ENCODE results near the gene GBX1.

The GBX1 gene

GRCh38 chr7:151114151-151115090 is 53.1 kb downstream of the GBX1 start:
- DNase-seq (ENCODE audit: low read depth, low spot score), result no peak

- DNase-seq (ENCODE audit: low read depth, low spot score), result no peak
These were observed 53.9 kb downstream of the GBX1 start for GRCh38 chr7:151113344-151114150.

DNA sequence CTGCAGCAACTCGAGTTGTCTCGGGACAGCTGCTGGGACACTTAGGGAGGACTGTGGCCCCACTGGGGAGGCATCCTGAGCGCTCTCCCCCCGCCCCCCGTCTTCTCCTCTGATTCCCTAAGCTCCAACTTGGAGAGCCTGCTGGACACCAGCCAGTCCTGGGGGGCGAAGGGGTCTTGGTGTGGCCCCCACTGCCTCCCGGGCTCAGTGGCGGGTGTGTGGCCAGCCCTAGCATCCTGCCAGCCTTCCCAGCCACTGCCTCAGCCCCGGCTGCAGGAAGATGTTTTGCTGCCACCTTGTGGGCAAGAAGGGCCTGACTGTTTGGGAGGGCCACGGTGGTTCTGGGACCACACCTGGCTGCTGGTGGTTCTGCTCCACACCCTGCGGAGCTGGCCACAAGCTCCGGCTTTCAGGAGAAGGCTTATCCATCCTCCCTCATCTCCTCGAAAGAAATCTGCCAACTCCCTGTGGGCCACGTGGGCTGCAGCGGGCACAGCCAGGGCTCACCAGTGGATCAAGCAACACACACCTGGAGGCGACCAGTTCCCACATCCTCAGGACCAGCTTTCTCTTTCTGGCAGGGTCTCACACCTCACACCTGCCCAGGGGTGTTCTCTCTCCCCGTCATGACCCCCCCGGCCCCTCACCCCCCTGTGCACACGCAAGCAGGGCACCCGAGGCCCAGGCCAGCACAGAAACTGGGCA is 56.4 kb downstream of the GBX1 start:
- no peak for DNase-seq (ENCODE audit: low read depth, low spot score)

DNA sequence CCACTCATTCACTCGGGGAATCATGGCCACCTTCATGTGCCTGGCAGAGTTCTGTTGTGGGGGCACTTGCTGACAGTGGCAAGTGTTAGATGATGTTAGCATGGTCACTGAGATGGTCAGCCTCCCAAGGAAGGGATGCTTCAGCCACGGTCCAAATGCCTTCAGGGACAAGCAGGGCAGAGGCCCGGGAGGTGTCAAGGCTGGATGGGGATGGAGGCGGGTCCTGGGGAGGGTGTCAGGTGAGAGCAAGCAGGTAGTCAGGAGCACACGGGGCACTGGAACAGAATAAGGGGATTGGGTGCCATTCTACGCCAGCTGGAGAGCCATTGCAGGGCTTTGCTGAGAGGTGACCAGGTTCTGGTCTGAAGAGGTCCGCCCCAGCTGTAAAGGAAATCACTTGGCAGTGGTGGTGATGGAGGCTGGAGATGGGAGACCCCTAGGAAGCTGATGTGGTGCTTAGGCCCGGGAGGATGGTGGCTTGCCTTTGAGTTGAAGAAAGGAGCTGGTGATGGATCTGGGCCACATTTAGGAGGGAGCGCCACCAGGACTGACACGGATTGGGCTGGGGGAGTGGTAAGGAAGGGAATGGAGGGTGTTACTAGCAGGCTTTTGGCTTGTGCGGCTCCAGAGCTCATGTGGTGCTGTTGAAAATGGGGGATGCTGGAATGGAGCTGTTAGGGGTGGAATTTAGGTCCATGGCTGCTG is 57.1 kb downstream of the GBX1 start:
- DNase-seq (ENCODE audit: low read depth, low spot score), result no peak

DNA sequence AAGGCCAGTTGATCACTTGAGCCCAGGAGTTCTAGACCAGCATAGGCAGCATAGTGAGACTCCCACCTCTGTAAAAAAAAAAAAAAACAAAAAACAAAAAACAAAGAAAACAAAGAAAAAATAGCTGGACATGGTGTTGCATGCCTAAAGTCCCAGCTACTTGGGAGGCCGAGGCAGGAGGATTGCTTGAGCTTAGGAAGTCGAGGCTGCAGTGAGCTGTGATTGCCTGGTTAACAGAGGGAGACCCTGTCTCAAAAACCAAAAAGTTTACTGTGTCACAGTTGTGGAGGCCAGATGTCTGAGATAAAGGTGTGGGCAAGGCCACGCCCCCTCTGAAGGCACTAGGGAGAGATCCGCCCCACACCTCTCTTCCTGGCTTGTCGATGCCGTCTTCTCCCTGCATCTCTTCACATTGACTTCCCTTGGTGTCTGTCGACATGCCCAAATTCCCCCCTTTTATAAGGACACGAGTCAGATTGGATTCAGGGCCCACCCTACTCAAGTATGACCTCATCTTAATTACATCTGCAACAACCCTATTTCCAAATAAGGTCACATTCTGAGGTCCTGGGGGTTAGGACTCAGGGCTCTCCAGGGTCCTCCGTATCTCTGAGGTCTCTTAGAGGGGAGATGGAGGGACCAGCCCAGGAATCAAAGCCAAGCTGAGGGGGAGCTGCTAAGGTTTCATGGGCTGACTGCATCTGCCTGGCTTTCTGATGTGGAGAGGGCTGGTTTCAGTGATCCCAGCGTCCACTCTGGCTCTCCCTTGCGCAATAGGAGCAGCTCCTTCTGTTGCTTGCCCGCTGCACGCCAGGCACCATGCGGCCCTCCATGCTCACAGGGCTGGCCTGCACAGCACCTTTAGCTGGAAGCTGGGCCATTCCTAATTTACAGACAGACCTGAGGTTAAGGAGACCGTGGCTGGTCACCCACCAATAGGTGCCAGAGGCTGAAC is 58.1 kb downstream of the GBX1 start:
- no peak for DNase-seq (ENCODE audit: low read depth, low spot score)

DNA sequence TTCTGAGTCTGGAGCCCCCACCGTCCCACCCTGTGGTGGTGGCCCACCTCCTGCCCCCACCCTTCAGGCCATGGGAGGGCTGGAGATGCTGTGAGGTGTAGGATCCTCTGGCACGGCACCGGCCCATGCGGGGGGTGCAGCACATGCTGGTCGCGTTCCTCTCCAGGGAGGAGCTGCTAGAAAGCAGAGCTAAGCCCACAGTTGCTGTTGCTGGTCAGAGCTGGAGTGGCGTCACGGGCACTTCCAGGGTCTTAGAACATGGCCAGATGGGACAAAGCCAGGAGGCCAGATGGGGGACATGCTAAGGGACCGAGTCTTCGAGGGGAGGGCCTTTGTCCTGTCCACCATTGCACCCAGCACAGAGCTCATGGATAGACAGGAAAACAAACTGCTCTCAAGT is 59.6 kb downstream of the GBX1 start:
- no peak for DNase-seq (ENCODE audit: low read depth, low spot score)

DNA sequence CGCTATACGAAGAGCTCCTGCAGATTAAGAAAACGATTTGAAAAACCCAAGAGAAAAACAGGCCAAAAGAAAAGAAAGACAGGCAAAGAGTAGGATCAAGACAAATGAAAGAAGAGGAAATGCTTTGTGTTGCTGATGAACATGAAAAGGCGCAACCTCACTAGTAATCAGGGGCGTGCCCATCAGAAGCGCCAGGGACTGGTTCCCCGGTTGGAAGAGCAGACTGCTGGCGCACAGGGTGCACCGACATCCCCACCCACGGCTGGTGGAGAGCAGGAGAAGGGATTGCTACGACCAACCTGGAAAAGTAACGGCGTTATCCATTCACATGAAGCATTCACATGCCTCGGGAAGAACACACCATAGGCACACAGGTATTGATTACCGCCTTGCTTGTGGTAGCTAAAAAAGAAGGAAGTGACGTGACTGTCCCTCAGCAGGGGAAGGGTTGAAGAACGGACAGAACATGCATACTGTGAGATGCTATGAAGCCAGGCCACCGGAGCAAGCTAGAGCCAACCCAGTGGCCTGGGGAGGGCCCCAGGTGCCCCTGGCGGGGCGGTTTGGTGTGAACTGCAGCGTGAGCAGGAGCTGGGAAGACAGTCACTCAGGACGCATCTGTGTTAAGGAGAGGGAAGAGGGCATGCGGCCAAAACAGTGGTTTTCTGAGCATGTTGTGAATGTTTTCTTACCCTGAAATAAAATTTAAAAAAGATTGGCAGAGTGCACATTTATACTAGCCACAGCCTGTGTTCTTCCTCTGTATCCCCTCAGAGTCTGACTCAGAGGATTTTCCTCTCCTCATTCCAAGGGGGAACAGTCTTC is 62.9 kb downstream of the GBX1 start:
- DNase-seq (ENCODE audit: low read depth, low spot score), result peak; percentile 51

DNA sequence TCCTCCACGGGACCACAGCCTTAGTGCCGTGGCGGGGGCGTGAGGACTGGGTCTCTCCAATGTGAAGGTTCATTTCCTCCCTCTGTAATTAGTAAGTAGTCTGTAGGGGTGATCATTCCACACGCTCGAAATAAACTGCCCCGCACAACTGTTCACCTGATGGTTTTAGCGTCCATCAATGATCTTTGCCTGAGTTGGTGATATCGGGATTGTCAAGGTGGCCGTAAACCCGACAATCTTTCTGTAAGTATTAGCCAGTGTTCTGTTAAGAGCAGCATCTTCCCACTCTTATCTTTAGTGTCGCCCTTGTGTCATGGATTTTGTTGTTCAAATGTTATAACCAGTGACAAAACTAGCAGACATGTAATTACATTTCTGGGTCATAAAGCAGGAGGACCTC is 63.5 kb downstream of the GBX1 start:
- DNase-seq (ENCODE audit: low read depth, low spot score), result no peak

DNA sequence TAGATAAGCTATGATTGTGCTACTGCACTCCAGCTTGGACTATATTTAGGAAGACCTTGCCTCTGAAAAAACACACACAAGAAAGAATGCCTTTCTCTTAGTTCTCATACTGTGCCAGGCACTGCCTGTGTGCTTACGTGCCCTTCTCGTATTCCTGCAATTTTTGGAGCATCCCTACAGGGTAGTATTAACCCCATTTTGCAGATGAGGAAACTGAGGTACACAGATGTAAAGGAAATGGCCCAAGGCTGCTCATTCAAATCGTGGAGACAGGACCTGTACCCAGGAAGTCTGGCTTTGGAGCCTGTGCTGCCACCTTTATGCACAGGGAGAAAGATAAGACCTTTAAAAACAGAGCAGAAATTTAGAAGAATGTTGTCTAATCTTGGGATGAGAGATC is 64.5 kb downstream of the GBX1 start:
- no peak for DNase-seq (ENCODE audit: low read depth, low spot score)

DNA sequence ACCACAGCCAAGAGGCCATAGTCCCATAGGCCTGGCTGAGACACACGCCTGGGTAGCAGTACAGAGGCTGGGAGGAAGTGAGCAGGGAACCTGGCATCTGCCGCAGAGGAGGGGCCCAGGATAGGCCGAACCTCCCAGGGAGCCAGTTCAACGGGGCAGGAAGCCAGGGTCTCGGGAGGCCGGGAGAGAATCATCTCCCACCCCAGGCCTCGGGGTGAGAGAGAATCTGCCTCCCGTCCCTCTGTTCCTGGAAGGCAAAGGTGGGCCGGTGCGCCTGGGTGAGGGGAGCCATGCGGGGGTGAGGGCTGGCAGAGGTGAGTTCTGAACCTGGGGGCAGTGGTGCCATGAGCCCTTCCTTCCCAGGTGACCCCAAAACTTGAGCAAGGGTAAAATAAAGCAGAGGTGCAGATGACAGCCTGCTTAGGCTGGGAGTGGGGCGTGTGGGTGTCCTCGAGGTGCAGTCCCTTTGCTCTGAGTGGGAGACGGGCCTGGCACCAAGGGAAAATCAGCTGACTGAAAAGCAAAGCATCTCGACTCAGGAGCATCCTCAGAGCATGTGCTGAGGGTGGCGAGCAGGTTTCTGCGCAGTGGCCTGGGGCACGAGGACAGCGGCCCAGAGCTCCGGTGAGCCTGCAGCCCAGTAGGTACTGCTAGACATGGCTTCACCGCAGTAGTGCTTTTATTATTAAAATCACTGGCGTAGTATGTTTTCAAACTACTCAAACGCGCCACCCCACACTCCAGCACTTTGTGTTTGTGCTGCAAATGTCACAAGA is 65.7 kb downstream of the GBX1 start:
- DNase-seq (ENCODE audit: low read depth, low spot score), result no peak

DNA sequence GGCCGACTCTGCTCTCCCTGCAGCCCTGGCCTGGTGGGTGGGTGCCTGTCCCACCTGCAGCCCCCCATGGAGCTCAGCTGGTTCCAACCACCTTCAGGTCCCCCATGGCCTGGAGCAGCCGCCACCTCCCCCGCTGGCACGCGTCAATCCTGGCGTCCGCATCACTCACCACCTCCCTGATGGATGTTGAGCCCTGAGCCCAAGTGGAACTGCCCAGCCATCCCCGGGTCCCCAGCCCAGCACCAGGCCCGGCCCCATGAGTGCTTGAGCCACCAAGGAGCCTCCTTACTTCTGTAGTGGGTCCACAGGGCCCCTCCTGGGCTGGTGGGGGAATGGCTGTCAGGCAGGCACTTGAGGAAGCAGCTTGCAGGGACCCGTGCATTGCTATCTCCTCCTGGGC is 66.6 kb downstream of the GBX1 start:
- DNase-seq (ENCODE audit: low read depth, low spot score), result no peak

- DNase-seq (ENCODE audit: low read depth, low spot score), result no peak
These were observed 67.8 kb downstream of the GBX1 start for GRCh38 chr7:151099486-151100211.

All from brain pericyte (primary cell).